Glomerular visceral epithelial cell (primary cell): ENCODE data around the gene DNAJB1.
A peak's percentile ranks its signal among the peaks of the same experiment; 100 is the strongest.

ENCODE experiments used
- DNase-seq: peaks from one replicate; pipeline ENCODE4 v3.0.0-alpha.2; 2016; ENCODE audit errors: extremely low spot score

Gene DNAJB1

DNA sequence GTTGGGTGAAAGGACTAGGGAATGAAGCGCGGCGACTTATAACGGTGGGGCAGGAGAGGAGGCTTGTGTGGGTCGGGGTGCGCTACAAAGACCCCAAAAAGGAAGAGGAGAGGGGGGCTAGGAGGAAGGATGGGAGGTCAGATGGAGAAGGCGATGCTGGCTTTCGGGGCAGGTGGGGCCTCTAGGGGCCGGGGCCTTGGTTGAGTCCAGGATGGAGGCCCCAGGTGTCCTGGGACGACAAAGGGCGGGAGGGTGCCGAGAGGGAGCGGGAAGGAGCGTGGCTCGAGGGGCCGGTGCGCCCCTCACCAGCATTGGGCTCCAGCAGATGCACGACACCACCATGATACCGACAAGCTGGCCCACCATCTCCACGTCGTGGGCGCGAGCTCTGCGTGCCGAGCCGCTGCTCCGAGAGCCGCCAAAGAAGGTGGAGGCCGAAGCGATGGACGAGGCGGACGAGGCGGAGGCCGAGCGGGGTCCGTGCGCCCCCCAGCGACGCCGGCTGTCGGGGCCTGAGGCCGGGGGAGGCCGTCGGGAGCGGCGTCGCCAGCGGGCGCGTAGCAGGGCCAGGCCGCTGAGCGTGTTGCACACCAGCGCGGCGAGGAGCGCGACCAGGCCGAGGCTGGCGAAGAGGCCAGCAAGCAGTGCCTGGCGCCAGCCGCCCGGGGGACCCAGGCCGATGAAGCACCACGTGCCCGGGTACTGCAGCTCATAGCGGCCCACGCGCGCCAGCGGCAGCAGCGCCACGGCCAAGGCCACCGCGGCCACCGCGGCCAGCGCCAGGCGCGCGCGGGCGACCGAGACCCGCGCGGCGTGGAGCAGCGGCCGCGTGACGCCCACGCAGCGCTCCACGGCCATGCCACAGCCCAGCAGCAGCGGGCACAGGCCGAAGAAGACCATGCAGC, 44.9 kb downstream of the DNAJB1 start:
- no peak for DNase-seq

DNA sequence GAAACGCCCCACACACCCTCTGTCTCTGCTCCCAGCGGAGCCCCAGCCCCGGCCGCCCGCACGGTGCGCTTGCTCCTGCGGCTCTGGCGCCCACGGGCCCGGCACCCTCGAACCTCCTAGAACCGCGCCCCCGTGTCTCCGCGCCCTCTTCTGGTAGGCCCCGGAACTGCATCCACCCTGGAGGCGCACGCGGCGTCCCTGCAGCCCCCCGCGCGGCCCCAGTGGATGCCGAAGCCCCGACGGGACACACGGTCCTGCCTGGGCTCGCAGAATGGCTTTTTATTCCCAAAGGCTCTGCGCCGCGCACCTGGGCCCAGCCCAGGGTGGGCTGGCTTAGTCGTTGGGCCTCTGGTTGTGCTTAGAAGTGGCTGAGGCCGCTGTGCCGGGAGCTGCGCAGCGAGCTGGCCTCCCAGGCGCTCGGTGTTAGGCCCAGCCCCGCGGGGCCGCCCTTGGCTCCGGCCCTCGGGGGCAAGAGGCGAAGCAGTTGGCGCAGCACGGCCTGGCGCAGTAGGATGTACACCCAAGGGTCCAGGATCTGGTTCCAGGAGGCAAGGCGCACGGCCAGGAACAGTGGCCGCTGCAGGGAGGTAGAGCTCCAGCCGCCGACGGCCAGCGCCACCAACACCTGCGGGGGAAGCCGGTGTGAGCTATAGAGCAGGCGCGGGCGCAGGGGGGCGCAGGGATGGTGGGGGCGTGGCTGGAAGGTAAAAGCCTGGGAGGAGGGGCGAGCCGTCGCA, 45.8 kb downstream of the DNAJB1 start:
- DNase-seq = peak; percentile 57

DNA sequence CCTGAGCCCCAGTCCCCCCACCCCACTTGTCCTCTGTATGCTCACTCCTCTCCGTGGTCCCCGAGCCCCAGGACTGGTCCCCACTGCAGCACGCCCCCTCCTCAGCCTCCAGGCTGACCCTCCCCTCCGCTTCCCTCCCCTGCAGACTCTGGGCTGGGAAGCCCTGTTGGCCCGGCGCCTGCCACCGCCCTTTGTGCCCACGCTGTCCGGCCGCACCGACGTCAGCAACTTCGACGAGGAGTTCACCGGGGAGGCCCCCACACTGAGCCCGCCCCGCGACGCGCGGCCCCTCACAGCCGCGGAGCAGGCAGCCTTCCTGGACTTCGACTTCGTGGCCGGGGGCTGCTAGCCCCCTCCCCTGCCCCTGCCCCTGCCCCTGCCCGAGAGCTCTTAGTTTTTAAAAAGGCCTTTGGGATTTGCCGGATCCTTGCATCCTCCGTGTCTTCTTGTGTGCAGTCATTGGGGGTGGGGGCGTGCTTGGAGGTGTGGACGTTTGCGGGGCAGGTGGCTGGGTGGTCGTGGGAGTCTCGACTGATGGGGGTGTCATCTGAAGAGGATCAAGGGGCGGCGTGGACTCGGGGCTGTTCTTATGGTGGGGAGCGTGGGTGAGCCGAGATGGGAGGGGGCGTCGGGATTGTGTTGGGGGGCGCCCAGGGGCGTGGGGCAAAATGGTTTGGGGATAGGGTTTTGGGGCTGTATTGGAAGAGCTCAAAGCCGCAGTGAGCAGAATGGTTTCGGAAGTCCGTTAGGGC, 46.6 kb downstream of the DNAJB1 start:
- DNase-seq = no peak

DNA sequence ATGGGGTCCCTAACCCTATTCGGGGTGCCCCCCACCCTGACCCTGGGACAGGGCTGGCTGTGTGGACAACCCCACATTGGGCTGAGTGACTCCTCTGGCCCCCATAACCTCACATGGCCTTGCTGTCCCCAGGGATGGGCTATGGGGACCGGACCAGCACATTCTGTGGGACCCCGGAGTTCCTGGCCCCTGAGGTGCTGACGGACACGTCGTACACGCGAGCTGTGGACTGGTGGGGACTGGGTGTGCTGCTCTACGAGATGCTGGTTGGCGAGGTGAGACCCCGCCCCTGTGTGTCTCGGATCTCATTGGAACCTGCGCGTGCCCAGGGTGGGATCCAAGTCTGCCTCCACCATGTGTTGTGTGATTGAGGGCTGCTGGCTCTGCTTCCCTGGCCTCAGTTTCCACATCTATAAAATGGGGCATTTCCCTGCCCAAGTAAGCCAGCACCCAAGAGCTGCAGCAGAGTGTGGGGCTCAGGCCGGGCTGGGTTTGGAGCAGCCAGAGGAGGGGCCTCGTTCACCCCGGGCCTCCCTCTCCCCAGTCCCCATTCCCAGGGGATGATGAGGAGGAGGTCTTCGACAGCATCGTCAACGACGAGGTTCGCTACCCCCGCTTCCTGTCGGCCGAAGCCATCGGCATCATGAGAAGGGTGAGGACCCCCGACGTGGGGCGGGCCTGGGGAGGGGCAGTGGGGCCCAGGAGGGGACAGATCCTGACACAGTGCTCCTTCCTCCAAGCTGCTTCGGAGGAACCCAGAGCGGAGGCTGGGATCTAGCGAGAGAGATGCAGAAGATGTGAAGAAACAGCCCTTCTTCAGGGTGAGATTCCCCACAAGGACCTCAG, 47.9 kb downstream of the DNAJB1 start:
- DNase-seq = no peak

DNA sequence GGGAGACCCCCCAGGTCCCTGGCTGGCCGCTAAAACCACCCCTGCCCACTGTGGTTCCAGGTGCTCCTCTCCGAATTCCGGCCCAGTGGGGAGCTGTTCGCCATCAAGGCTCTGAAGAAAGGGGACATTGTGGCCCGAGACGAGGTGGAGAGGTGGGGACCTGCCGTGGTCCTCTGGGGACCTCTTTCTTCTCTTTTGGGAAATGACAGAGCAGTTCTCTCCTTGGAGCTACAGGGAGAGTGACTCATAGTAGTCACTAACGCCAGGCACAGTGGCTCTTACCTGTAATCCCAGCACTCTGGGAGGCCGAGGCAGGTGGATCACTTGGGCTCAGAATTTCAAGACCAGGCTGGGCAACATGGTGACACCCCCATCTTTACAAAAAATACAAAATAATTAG, 50.4 kb downstream of the DNAJB1 start:
- no peak for DNase-seq

DNA sequence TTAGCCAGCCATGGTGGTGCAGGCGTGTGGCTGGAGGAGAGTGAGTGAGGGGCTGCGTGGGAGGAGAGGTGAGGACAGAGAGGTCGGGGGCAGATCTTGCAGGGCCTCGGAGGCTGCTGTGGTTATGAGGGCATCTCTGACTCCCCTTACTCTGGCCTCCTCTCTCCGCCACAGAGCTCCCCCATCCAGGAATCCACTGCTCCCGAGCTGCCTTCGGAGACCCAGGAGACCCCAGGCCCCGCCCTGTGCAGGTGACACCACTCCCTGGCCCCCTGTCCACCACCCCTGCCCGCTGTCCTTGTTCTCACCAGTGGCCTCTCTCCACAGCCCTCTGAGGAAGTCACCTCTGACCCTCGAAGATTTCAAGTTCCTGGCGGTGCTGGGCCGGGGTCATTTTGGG, 50.8 kb downstream of the DNAJB1 start:
- DNase-seq = no peak
